HG02763 (cell line): ENCODE results near the gene ASTN1.

Source experiments
- ATAC-seq: cut with Tn5 transposase; IDR thresholded peaks from one replicate; pipeline ENCODE4 v1.9.1; 2021; ENCODE audit warnings: mild to moderate bottlenecking, moderate library complexity; ENCODE audit not compliant: unreplicated experiment

Gene ASTN1

DNA sequence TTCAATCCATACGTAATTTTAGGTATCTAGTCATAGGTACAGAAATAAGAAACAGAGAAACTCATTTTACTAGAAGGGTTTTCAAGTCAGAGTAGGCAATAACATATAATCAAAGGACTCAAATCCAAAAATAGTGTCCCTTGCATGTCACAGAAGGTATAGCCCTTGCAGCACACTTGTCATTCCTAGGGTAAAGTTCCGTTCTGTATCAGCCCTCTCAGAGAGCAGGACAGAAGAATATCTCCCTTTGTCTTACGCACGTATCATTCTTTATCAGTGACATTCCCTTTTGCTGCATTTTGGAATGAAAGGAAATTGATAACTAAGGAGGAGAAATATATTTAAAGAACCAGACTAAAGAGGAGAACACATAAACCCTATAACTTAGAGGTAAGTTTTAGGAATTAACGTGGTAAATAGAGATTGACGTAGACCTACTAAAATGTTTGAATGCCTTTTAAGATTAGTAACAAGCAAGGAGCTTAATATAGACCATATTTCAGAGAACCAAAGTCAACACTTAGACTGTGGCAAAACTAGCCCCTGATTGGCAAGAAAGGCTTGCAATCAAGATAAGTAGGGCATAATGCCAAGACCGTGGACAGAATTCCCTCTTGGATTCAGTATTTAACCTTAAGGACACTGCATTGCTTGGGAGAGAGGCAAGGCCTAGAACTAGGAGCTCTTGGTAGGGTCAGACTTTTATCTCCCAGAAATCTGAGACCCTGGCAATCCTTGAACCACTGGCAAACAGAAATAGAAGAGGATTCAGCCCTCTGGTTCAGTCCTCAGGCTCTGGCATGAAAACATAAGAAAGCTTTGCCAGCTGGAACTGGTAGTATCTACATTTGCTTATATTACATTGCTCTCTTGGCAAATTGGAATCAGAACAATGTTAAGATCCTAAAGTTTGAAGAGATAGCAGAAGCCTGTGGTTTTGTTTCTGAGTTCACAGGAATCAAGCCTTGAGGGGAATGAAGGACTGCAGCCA lies 232.1 kb downstream of the ASTN1 start:
- ATAC-seq = no peak

DNA sequence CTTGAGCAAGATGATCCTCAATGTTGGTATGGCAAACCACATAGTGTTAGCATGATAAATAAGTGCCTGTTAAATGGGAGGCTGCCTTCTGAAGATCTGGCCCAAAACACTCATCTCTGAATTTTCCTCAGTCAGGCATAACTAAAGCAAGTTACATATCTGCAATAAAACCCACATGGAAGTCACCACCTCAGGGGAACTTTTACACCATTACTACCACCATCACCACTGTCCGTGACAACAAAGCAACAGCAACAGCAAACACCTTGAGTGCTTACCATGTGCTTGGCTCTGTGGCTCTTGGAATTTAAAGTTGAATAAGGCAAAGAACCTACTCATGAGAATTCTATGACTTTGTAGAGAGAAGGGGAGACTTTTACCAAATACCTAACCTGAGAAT lies 233.0 kb downstream of the ASTN1 start:
- ATAC-seq = no peak

DNA sequence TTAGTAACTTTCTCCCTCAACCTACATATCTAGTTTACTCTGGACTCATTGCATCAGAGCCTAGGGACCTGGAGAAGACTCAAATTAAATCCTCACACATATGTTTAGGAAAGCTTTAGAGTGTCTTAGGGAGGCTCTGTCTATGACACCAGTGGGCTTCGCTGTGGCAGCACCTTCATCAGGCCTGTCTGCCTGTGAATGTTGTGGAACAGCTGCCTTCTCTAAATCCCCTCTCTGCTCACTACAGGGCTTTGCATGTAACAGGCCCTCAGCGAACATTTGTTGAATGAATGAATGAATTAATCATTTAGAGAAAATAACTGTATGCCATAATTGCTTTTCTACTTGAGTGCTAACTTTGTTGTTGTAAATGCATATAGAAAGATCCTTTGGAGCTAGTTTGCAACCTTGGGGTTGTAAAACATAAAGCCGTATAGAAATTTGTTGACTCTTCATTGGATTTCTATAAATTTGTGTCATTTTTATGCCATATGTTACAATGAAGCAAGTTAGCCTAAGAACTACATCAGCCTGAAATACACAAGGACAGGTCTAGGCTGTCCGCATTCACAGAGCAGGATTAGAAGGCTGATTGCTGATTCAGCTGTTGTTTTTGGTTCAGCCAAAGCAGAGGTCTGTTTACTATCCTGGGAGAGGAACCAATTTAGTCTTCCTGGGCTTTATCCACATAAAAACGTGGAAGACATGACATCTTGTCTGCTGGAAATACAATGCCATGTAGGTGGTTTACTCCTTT lies 238.0 kb downstream of the ASTN1 start:
- no peak for ATAC-seq

DNA sequence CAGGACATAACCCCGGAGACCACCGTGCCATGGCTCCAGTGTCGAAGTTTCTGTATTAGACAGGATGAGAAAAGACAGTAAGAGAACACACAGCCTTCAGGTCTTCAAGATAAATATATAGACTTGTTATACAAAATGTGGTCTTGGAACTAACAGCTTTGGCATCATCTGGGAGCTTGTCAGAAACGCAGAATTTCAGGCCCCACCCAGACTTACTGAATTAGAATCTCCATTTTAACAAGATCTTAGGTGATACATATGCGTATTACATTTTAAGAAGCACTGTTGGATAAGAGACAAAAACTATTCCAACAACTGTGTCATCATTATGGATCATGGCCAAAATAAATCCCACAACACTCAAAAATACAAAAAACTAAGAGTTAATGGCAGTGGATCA lies 239.3 kb downstream of the ASTN1 start:
- ATAC-seq = no peak

DNA sequence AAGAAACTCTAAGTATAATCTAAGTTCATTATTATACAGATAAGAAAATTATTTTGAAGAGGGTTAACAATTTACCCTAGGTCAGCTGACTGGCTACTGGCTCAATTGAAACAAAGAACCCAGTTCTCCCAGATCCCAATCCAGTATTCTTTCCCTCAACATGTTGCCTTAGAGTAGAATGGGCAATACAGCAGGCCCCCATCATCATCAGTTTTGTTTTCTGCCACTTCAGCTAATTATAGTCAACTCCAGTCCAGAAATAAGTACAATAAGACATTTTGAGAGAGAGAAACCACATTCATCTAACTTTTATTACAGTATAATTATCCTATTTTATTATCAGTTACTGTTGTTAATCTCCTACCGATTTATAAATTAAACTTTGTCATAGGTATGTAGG lies 241.2 kb downstream of the ASTN1 start:
- ATAC-seq = no peak

DNA sequence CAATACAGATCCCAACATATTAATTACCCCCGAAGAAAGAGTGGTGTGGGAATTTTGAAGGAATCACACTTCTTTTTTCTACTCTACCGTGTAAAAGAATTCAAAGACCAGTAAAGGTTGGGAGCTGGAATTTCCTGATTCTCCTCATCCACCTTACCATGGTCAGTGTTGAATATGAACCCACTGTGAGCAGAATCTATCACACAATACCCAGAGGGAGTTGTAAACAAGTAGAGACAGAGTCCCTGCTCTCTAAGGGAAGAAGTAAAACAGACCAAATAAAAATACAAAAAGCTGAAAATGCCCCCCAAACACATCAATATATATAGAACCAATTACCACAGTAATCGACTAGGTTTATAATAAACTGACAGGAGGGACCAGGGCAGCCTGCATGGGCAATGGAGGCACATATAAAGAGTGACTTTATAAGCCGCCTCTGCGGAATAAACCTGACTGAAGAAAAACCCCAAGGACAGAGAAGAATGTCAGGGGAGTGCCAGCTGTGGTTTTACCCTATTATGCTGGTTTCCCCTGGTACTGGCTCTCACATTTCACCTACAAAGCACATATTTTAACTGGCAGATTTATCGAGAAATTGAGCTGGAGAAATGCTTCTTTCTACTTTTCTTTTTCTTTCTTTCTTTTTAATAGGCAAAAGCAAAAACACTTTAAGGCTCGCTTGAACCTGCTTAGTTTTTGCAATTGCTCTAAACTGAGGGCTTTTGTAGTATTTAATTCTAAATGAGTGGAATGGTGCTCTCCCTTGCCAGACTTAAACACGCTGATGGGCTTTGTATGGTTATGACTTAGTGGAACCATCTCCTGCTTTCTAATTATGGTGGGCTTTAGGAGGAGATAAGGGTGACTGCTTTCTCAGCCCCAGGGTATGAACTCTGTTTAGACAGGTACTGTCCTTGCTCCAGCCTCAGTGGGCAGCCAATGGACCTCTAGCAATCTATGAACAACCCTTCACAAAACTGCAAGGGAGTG lies 244.8 kb downstream of the ASTN1 start:
- no peak for ATAC-seq

DNA sequence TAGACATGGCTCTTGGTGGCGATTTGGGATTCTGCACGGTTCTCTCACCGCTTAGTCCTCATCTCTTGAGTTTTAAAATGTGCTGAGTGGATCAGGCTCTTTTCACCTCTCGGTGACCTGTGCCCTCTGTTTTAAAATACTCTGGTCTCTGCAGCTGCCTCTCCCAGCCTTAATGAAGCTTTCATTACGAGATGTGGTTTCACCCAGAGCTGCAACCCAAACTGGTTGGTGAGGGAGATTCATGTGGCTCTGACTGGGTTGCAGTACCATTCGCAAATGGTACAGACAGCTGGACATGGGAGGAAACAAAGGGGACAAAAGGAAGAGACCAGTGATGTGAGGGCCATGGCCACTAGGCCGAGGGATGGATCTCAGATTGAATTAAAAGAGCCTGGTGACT lies 258.9 kb downstream of the ASTN1 start:
- ATAC-seq = no peak

DNA sequence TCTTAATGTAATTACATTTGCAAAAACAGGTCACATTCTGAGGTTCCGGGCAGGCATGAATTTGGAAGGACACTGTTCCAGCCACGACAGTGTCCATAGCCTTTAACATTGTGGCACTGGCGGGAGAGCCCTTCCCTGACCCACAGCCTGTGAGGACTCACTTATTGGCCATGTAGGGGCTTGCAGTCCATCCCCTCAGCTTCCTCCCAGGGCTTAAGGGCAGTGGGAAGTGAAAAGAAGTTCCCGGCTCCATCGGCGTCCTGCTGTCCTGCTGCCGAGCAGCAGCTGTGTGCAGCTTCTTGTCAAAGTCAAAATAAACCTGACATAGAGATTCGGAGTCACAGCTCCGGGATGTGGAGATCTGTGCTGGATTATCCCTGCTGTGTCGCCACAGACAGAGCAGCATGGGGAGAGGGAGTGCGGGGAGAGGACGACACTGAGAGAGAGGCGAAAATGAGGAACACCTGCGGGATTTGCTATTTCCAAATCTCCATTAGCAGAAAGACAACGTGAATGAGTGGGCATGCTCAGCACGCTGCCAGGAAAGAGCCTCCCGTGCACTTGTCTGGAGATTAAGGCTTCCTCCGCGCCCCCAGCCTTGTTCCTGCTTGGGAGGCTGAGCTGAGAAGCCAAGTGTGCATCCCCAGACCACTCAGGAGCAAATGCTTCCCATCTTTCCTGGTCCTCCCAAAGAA lies 260.3 kb downstream of the ASTN1 start:
- no peak for ATAC-seq

DNA sequence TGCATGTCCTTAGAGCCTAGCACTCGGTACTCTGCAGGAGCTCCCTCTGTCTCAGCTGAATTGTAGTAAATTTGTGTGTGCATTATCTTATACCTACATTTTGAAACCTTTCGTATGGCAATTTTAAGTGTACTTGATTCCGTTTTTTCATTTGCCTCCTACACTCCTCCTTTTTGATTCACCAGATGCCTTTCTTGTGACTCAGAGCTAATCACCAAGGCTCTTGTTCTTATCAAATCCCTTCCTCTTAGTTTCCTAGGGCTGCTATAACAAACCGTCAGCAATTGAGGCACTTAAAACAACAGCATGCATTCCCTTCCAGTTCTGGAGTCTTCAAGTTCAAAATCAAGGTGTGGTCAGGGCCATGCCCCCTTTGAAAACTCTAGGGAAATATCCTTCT lies 261.0 kb downstream of the ASTN1 start:
- no peak for ATAC-seq

DNA sequence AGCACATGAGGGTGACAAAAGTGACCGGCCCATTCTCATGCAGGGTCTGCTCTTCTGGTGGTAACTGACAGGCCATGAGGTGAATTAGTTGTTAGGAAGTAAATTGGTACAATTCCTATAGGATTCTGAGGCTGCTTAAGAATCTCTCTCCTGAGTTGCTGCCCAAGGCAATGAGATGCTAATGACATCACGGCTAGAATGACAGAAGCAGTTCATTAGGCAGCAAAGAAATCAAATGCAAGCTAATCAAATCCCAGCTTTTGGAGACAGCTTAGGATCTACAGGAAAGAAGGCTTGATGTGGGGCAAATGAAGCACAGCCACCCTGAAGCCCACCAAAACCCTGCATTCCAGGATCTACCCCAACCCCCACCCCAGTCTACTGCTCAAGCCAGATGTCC lies 265.2 kb downstream of the ASTN1 start:
- ATAC-seq = no peak

DNA sequence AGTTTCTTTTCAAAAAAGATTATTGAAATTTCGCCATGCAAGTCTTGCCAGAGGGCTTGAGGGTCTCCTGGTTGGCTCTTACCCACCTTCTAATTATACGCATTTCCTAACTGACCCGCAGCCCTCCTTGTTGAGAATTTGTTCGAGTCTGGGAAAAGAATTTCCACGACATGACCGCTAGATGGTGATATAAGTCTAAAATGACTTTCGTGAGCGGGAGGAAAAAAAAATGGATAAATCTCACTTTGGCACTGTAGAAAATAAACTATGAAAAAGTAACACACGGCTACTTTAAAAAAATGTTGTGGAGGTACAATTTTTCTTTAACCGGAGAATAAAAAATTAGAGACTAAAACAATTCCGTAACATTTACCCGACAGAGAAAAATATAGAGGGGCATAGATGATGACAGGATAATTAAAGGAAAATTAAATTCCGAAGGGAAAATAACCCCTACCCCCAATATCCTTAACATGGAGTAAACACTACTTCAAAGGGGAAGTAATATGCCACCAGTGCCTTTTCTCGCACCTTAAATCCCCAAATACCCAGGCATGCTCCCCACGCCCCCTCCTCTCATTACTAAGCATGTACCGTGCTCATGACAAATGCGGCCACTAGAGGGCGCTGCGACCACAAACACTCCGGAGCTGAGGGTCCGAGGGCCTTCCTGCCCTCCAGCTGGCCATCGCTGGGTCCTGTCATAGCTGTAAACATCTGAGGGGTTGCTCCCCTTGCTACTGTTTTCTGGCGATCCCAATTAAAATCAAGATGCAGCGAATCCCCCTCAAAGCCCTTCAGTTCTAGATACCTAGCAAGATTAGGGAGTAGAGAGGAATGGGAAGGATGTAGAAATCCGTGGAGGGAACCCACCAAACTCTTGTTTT lies 266.9 kb downstream of the ASTN1 start:
- no peak for ATAC-seq

DNA sequence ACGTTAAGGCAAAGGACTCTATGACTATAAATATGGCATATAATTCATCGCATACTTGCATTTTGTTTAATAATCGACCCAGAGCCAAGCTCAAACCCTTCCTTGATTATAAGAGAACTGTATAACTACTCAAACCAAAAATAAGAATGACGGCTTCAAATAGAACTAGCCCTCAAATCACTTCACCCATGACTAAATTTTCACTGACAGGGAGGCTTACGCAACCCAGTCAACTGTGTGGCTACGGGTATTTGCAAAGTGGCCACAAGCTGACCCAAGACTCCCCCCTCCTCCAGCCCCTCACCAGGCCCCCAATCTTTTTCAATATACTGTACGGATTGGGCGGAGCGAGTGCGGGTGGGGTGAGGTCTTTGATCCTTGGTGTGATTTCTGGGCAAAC lies 268.3 kb downstream of the ASTN1 start:
- ATAC-seq = no peak

DNA sequence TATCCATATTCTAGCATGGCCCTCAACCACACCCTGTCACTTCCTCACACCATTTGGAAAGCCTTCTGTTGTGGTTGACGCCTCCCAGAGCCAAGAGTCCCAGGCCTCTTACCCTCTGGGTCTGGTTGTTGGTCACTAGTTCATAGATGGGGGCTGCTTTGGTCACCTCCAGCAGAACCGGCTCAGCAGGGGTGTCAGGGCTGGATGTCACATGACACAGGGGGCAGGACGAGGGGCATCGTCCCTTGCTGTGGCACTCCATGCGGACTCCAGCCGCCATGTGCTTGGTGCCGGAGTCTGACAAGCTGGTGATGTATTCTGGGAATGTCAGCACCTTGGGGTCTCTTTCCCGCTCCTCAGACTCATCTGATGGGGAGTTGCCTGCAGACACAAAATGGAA lies 270.1 kb downstream of the ASTN1 start:
- no peak for ATAC-seq

DNA sequence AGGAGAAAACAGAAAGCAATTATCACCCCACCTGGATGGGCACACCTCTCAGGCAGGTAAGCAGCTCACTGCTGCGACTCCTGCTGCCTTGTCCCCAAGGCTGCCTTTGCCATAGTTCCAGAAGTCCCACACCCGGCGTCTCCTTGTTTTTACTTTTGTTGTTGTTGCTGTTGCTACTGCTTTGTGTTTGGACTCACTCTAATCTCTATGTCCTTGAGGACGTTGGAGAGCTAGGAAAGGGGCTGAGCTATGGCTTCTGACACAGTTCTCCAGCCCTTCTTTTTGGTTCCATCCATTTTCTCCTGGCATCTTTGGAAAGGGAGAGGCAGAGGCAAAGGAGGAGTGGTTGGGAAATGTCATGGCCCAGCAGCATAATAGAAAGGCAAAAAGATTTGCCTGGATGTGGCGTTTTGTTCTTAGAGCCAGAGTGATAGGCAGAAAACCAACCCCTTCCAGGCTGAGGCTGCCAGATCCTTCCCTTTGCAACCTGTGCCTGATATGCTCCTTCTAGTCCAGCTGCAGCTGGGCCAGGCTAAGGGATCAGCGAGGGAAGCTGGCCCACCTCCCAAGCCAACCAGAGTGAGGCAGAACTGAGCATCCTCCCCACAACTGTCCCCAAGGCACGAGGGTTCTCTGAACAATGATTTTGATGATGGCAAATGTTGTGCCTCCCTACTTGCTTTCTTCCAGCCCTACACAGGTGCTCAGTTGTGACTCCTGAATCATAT lies 270.7 kb downstream of the ASTN1 start:
- no peak for ATAC-seq

DNA sequence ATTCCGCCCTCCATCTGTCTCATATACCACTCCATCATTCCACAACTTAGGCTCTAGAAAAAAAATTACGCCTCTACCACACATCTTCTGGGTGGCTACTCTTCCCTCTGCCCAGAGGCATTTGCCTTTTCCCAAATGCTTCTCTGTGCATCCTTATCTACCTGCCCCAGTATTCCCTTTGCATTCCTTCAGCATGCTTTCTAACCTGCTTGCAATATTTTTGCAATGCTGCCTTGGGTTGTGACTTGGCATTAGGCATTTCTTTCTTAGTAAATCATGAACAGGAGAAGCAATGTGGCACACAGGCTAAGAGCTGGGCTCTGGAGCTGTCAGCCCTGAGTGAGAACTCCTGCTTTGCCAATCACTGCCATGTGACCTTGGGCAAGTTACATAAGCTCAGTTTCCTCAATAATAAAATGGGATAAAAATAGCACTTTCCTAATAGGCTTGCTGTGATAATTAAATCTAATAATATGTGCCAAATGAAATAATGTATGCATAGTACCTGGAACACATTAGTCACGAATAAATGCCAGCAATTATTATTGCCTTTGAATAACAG lies 276.0 kb downstream of the ASTN1 start:
- ATAC-seq = no peak

DNA sequence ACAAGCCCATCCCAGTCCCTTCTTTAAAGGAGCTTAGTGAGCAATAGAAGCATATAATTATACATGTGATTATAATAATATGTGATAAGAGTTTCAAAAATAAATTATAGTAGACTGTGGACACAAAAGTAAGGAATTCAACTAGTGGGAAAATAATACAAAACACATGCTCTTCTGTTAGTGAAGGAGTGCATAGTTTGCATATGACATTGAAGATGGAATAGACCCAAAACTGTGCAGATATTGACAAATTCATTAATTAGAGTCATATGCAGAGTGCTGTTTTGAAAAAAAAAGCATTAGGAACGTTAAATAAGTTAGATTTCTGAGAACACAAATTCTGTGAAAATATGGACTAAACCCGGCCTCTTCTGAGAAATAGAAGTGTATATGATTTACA lies 278.8 kb downstream of the ASTN1 start:
- ATAC-seq = no peak

DNA sequence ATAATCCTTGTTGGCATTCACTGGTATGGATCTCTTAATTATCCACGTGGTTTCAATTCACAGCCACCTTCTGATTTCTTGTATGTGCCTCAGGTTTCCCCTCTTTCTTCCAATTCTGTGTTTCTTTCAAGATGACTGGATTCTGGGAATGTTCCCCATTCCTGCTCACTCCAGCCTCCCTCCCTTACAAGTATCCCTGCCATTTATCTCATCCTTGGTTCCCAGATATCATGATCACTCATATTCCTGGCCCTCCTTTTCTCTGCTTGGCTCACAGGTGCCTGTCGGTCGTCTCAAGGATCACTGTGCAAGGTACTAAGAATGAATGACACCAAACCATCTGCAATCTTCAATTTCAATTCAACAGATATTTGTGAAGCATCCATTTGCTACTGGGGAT lies 279.2 kb downstream of the ASTN1 start:
- ATAC-seq = no peak

DNA sequence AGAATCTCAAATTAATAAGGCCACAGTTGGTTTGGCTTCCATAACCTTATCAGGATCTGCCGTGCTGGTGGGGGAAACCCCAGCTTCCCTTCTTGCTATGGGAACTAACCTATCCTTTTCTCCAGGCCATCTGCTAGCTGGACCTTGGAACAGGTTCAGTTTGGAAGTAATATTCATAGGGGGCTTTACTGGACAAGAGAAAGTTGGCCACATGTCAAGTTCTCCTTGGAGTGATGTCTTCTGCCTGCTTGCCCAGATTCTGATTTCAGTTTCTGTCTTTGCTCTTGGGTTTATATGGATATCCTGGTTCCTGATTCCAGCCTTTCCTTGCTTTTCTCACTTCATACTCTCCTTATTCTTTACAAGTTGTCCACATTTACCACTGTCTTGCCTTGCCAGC lies 279.6 kb downstream of the ASTN1 start:
- ATAC-seq = no peak
